Esophagus muscularis mucosa (tissue), 3 donors: ENCODE measurements around the gene MACROD2.

Source experiments
- CTCF ChIP-seq, 3 experiments: fragments of 200-600 bp in 2 of 3; fragments of 450-650 bp in 1 of 3; sonication (generic) in 2 of 3; IDR thresholded peaks; one replicate each; pipeline ENCODE4 v1.5.1; 2017 to 2019; ENCODE audit warnings: antibody characterized with exemption in 3 of 3, mild to moderate bottlenecking in 2 of 3, moderate library complexity in 1 of 3
- POLR2AphosphoS5 ChIP-seq, 2 donors: sonication (generic); formaldehyde crosslinking; IDR thresholded peaks; one replicate each; pipeline ENCODE4 v1.6.1; 2017; ENCODE audit warnings: antibody characterized with exemption in 2 of 2

DNA sequence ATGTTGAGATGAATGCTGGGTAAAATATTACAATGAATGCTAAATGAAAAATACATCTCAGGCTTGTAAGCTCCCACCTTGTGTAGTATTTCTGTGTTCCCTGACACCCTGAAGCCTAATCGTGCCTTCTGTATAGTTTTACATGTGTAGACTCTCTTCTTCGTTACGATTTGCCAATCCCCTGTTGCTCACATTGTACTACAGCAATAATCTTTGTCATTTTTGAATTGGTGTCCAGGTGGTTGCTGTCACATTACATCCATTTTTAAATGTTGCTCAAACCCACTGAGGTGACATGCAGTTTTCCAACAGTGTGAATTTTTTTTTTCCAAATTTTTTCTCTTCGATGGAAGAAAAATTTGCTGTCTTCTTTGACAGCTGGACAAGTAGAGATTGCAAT lies 642.1 kb downstream of the MACROD2 start:
- TF ChIP-seq CTCF (IDR thresholded peaks at IDR 0.05) (no peak), POLR2AphosphoS5 (IDR thresholded peaks at IDR 0.05) (no peak)
